OCI-LY7 (cell line): ENCODE results near the gene UNKL.

Experiments
- EZH2phosphoT487 ChIP-seq: fragments of 200-600 bp; sonication (generic); IDR thresholded peaks from 2 replicates; pipeline ENCODE4 v1.6.1; 2018; ENCODE audit warnings: low read depth, borderline replicate concordance, mild to moderate bottlenecking, mixed run types, antibody characterized with exemption, low read length, moderate library complexity, mixed read lengths
- TF ChIP-seq, protein P1 (sequence below): fragments of 200-600 bp; sonication (generic); conservative IDR thresholded peaks from 2 replicates; pipeline ENCODE4 v1.5.1; 2014; ENCODE audit warnings: mild to moderate bottlenecking, antibody characterized with exemption, low read length, moderate library complexity, mixed read lengths

DNA sequence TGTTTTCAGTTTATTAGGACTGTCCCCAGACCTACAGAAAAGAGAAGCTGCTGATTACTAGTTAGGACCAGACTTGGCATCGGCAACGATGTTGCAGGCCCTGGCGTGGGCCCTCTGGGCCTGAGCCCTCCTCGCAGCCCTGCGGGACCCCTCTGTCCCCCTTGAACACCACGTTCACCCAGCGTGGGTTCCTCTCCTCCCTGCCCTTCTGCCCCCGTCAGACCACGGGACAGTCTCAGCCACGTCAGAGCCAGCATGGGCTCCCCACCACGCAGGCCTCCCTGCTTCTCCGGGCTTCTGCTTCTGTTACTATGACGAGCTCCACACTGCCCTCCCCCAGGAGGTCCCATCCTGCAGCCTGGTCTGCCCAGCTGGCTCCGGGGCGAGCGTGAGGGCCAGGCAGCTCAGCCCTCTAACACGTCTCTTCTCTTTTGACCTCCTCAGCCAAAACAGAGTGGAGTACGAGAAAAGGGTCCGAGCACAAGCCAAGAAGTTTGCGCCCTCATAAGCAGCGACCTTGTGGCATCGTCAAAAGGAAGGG lies 90.1 kb downstream of the UNKL start:
- TF ChIP-seq, protein P1, sequence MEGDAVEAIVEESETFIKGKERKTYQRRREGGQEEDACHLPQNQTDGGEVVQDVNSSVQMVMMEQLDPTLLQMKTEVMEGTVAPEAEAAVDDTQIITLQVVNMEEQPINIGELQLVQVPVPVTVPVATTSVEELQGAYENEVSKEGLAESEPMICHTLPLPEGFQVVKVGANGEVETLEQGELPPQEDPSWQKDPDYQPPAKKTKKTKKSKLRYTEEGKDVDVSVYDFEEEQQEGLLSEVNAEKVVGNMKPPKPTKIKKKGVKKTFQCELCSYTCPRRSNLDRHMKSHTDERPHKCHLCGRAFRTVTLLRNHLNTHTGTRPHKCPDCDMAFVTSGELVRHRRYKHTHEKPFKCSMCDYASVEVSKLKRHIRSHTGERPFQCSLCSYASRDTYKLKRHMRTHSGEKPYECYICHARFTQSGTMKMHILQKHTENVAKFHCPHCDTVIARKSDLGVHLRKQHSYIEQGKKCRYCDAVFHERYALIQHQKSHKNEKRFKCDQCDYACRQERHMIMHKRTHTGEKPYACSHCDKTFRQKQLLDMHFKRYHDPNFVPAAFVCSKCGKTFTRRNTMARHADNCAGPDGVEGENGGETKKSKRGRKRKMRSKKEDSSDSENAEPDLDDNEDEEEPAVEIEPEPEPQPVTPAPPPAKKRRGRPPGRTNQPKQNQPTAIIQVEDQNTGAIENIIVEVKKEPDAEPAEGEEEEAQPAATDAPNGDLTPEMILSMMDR, result no peak
- TF ChIP-seq EZH2phosphoT487, result no peak
